HEK293T (cell line): ENCODE results near the gene KCND3.

Experiments
- CTCF ChIA-PET: fragments of 350-600 bp; formaldehyde crosslinking; extraction: SDS; loops from one replicate; lab custom pipeline; 2021; ENCODE audit warnings: antibody characterized with exemption, inconsistent platforms; lab: Yijun Ruan, JAX
- POLR2A ChIA-PET: fragments of 350-600 bp; formaldehyde crosslinking; extraction: SDS; loops from one replicate; lab custom pipeline; 2020; ENCODE audit warnings: antibody characterized with exemption, inconsistent platforms; lab: Yijun Ruan, JAX
- DNase-seq: peaks from one replicate; pipeline ENCODE4 v3.0.0; 2012; ENCODE audit warnings: mixed read lengths; ENCODE audit errors: extremely low spot score
- ARNT ChIP-seq: fragments of 450-650 bp; IDR thresholded peaks from 2 replicates; pipeline ENCODE4 v1.6.1; 2017; ENCODE audit warnings: mild to moderate bottlenecking
- BHLHE40 ChIP-seq: fragments of 450-650 bp; IDR thresholded peaks from 2 replicates; pipeline ENCODE4 v1.6.1; 2016; ENCODE audit warnings: mild to moderate bottlenecking, moderate library complexity, borderline replicate concordance
- CTBP1 ChIP-seq: fragments of 450-650 bp; IDR thresholded peaks from 2 replicates; pipeline ENCODE4 v1.6.1; 2016; ENCODE audit warnings: borderline replicate concordance
- ELF4 ChIP-seq: fragments of 450-650 bp; IDR thresholded peaks from 2 replicates; pipeline ENCODE4 v1.6.1; 2017; ENCODE audit warnings: antibody characterized with exemption
- FOXA1 ChIP-seq: fragments of 450-650 bp; IDR thresholded peaks from 2 replicates; pipeline ENCODE4 v1.6.1; 2016; ENCODE audit warnings: mild to moderate bottlenecking
- FOXK2 ChIP-seq: fragments of 450-650 bp; IDR thresholded peaks from 2 replicates; pipeline ENCODE4 v1.6.1; 2016; ENCODE audit warnings: mild to moderate bottlenecking
- FOXM1 ChIP-seq: fragments of 450-650 bp; IDR thresholded peaks from 2 replicates; pipeline ENCODE4 v1.6.1; 2017; ENCODE audit warnings: mild to moderate bottlenecking, borderline replicate concordance
- HDGF ChIP-seq: fragments of 450-650 bp; IDR thresholded peaks from 2 replicates; pipeline ENCODE4 v1.6.1; 2017; ENCODE audit warnings: antibody characterized with exemption, borderline replicate concordance
- L3MBTL2 ChIP-seq: fragments of 450-650 bp; conservative IDR thresholded peaks from 2 replicates; pipeline ENCODE4 v1.6.1; 2016; ENCODE audit warnings: mild to moderate bottlenecking
- LEF1 ChIP-seq: fragments of 450-650 bp; IDR thresholded peaks from 2 replicates; pipeline ENCODE4 v1.6.1; 2017; ENCODE audit warnings: mild to moderate bottlenecking, borderline replicate concordance
- NFRKB ChIP-seq: fragments of 450-650 bp; IDR thresholded peaks from 2 replicates; pipeline ENCODE4 v1.6.1; 2016; ENCODE audit warnings: mild to moderate bottlenecking, moderate library complexity
- SP1 ChIP-seq: fragments of 450-650 bp; IDR thresholded peaks from 2 replicates; pipeline ENCODE4 v1.6.1; 2017
- SUZ12 ChIP-seq: fragments of 450-650 bp; IDR thresholded peaks from 2 replicates; pipeline ENCODE4 v1.6.1; 2016; ENCODE audit warnings: mild to moderate bottlenecking
- TARDBP ChIP-seq: fragments of 450-650 bp; IDR thresholded peaks from 2 replicates; pipeline ENCODE4 v1.6.1; 2016
- ZNF384 ChIP-seq: fragments of 450-650 bp; IDR thresholded peaks from 2 replicates; pipeline ENCODE4 v1.6.1; 2016
- TF ChIP-seq, protein P1 (sequence below): fragments of 450-650 bp; IDR thresholded peaks from 2 replicates; pipeline ENCODE4 v1.6.1; 2016

KCND3 gene

GRCh38 chr1:111792249-111792648, 197.2 kb downstream of the KCND3 start:
- ChIA-PET POLR2A (no interaction called here), CTCF (no interaction called here)
- TF ChIP-seq BHLHE40 (no peak), TARDBP (no peak), CTBP1 (no peak), LEF1 (no peak), ARNT (no peak), FOXA1 (no peak), ZNF384 (no peak), FOXK2 (no peak), L3MBTL2 (no peak), NFRKB (no peak), ELF4 (no peak), HDGF (no peak), FOXM1 (no peak), SP1 (no peak), SUZ12 (no peak)
- TF ChIP-seq, protein P1, sequence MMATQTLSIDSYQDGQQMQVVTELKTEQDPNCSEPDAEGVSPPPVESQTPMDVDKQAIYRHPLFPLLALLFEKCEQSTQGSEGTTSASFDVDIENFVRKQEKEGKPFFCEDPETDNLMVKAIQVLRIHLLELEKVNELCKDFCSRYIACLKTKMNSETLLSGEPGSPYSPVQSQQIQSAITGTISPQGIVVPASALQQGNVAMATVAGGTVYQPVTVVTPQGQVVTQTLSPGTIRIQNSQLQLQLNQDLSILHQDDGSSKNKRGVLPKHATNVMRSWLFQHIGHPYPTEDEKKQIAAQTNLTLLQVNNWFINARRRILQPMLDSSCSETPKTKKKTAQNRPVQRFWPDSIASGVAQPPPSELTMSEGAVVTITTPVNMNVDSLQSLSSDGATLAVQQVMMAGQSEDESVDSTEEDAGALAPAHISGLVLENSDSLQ = no peak
- no peak for DNase-seq

- DNase-seq = no peak
- no peak for TF ChIP-seq TARDBP
- TF ChIP-seq FOXM1 = no peak
- TF ChIP-seq FOXK2 = no peak
- no peak for TF ChIP-seq BHLHE40
- TF ChIP-seq, protein P1 = no peak
- no peak for TF ChIP-seq ZNF384
- no peak for TF ChIP-seq CTBP1
- TF ChIP-seq LEF1 = no peak
- no peak for TF ChIP-seq L3MBTL2
- no peak for TF ChIP-seq ELF4
- no peak for TF ChIP-seq NFRKB
- TF ChIP-seq FOXA1 = no peak
- TF ChIP-seq SP1 = no peak
- TF ChIP-seq HDGF = no peak
- POLR2A ChIA-PET = no interaction called here
- CTCF ChIA-PET = no interaction called here
These were observed 197.7 kb downstream of the KCND3 start for GRCh38 chr1:111791776-111792175.

GRCh38 chr1:111789666-111790316, 199.7 kb downstream of the KCND3 start:
- POLR2A ChIA-PET = no interaction called here
- DNase-seq = no peak
- CTCF ChIA-PET = interaction anchor here (0.6 kb wide), 1 partner anchor 376 kb away, joined by 4 read pairs; no protein-coding TSS in a partner anchor
- no peak for TF ChIP-seq CTBP1
- TF ChIP-seq BHLHE40 = no peak
- TF ChIP-seq NFRKB = no peak
- TF ChIP-seq FOXA1 = no peak
- no peak for TF ChIP-seq HDGF

- CTCF ChIA-PET = no interaction called here
- POLR2A ChIA-PET = no interaction called here
- no peak for DNase-seq
- TF ChIP-seq NFRKB (no peak), TARDBP (no peak), FOXM1 (no peak), BHLHE40 (no peak), LEF1 (no peak), ELF4 (no peak), L3MBTL2 (no peak), FOXA1 (no peak), ZNF384 (no peak), SUZ12 (no peak), HDGF (no peak), ARNT (no peak), CTBP1 (no peak)
- TF ChIP-seq, protein P1 = no peak
These were observed 200.3 kb downstream of the KCND3 start for GRCh38 chr1:111789142-111789541.

DNA sequence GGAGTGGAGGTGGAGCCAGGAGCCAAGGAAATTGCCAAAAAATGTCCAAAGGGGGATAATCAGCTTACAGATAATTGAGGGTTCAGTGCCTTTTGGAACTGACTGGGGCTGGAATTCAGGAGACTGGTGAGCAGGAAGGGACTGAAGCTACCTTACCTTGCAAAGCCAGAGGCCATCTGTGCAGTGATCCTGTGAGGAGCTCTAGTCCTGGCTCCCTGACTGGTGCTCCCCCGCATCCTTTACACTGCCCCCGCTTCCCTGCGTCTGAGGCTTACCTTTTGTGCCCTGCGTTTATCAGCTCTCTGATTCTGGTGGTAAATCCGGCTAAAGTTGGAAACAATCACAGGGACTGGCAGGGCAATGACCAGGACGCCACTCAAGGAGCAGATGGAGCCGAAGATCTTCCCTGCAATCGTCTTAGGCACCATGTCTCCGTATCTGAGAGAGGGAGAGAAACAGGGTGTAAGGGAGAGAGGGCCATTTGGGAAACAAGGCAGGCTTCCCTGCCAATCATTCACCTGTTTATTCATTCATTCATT, 202.7 kb downstream of the KCND3 start:
- ChIA-PET CTCF (interaction anchor here (1.1 kb wide), 1 partner anchor 17 kb away, joined by 3 read pairs; no protein-coding TSS in a partner anchor), POLR2A (no interaction called here)
- no peak for TF ChIP-seq LEF1
- TF ChIP-seq ZNF384 = no peak
- TF ChIP-seq BHLHE40 = no peak
- no peak for TF ChIP-seq TARDBP
- TF ChIP-seq L3MBTL2 = no peak
- no peak for TF ChIP-seq FOXK2
- TF ChIP-seq CTBP1 = no peak
- no peak for TF ChIP-seq FOXA1
- TF ChIP-seq SP1 = no peak
- TF ChIP-seq NFRKB = no peak
- TF ChIP-seq HDGF = no peak
- no peak for TF ChIP-seq ELF4
- TF ChIP-seq, protein P1 = no peak
- no peak for TF ChIP-seq SUZ12
- TF ChIP-seq ARNT = no peak
- no peak for TF ChIP-seq FOXM1
- no peak for DNase-seq
